HG02938 (cell line): ENCODE data around the gene PHF19.

ENCODE experiments used
- ATAC-seq: cut with Tn5 transposase; IDR thresholded peaks from one replicate; pipeline ENCODE4 v1.9.1; 2021; ENCODE audit warnings: mild to moderate bottlenecking, moderate library complexity; ENCODE audit not compliant: unreplicated experiment

PHF19 gene

DNA sequence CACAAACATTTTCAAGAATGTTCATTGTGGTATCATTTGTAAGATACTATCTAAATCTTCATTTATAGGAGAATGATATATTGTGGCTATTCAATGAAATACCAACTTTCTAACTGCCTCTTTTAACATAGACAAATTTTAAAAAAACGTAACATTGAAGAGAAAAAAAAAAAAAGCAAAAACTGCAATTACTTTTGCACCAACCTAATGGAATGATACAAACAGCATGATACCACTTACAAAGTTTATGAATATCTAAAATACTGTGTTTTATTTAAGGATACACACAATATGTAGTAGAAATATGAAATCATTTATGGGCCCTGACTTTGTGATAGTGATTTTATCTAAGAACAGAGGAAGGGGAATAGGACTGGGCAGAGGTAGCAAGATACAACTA is 58.4 kb downstream of the PHF19 start:
- ATAC-seq, result no peak

- ATAC-seq, result no peak
These were observed 61.9 kb downstream of the PHF19 start for GRCh38 chr9:120815075-120815474.

- no peak for ATAC-seq
These were observed 68.1 kb downstream of the PHF19 start for GRCh38 chr9:120808931-120809330.

DNA sequence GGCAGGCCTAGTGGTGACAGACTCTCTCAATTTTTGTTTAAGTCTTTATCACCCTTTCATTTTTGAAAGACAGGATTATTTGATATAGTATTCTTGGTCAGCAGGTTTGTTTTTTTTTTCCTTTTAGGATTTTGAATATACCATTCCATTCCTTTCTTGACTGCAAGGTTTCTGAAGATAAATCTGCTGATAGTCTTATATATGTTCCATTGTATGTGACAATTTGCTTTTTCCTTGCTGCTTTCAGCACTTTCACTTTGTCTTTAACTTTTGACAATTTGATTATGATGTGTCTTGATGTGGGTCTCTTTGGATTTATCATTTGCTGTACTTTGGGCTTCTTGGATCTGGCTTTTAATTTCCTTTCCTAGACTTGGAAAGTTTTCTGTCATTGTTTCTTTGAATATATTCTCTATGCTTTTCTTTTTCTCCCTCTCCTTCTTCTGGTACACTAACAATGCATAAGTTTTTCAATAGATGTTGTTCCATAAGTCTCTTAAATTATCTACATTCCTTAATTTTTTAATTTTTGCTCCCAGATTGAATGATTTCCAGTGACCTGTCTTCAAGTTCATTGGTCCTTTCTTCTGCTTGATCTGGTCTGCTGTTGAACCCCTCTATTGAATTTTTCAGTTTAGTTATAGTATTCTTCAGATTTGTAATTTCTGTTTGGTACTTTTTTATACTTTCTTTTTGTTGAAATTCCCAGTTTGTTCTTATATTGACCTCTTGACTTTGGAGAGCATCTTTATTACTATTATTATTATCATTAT is 69.2 kb downstream of the PHF19 start:
- ATAC-seq, result no peak
